Stimulated activated CD8-positive, alpha-beta memory T cell treated with anti-CD3 and anti-CD28 coated beads, Interleukin-7, amount 100 ng/mL, for 1 hour (primary cell): ENCODE results near the gene NEK5.
"Not testable (repeated sequence)": the region's sequence is repeated elsewhere in the genome, so short reads cannot be mapped to it uniquely, and the experiment has no call there.

Experiments
- DNase-seq, 2 donors: peaks; one replicate each; pipeline ENCODE4 v3.0.0-alpha.2; 2020; ENCODE audit warnings: low read depth in 2 of 2

Gene NEK5

GRCh38 chr13:52141299-52141698, 12.4 kb upstream of the NEK5 start:
- DNase-seq, result no peak

- DNase-seq, result no peak
Measured at GRCh38 chr13:52137489-52137888, 8.6 kb upstream of the NEK5 start.

- no peak for DNase-seq
Measured at GRCh38 chr13:52136763-52137162, 7.9 kb upstream of the NEK5 start.

GRCh38 chr13:52130641-52131040, 1.8 kb upstream of the NEK5 start:
- no peak for DNase-seq

GRCh38 chr13:52127783-52128702, 830 bp downstream of the NEK5 start:
- peak in 1 of 2 donors; percentile 20 for DNase-seq

- no peak for DNase-seq
Measured at GRCh38 chr13:52127378-52127777, 1.5 kb downstream of the NEK5 start.

- no peak for DNase-seq
Measured at GRCh38 chr13:52125547-52125946, 3.3 kb downstream of the NEK5 start.

GRCh38 chr13:52118595-52118994, 10.3 kb downstream of the NEK5 start:
- no peak for DNase-seq

- no peak for DNase-seq
Measured at GRCh38 chr13:52118095-52118494, 10.8 kb downstream of the NEK5 start.

- no peak for DNase-seq
Measured at GRCh38 chr13:52112591-52112990, 16.3 kb downstream of the NEK5 start.

GRCh38 chr13:52109116-52109670, 19.7 kb downstream of the NEK5 start:
- no peak for DNase-seq

GRCh38 chr13:52105841-52106240, 23.0 kb downstream of the NEK5 start:
- no peak for DNase-seq

- no peak for DNase-seq
Measured at GRCh38 chr13:52104624-52105023, 24.2 kb downstream of the NEK5 start.

- no peak for DNase-seq
Measured at GRCh38 chr13:52103386-52103785, 25.5 kb downstream of the NEK5 start.

GRCh38 chr13:52102423-52102822, 26.4 kb downstream of the NEK5 start:
- not testable (repeated sequence) for DNase-seq

GRCh38 chr13:52097197-52097596, 31.7 kb downstream of the NEK5 start:
- no peak for DNase-seq

- no peak for DNase-seq
Measured at GRCh38 chr13:52096748-52097147, 32.1 kb downstream of the NEK5 start.

GRCh38 chr13:52096062-52096461, 32.8 kb downstream of the NEK5 start:
- DNase-seq, result no peak

- DNase-seq, result no peak
Measured at GRCh38 chr13:52092087-52092486, 36.8 kb downstream of the NEK5 start.

- no peak for DNase-seq
Measured at GRCh38 chr13:52091473-52091872, 37.4 kb downstream of the NEK5 start.

GRCh38 chr13:52085421-52085820, 43.5 kb downstream of the NEK5 start:
- no peak for DNase-seq

GRCh38 chr13:52084981-52085380, 43.9 kb downstream of the NEK5 start:
- DNase-seq, result not testable (repeated sequence)

- no peak for DNase-seq
Measured at GRCh38 chr13:52082601-52083000, 46.3 kb downstream of the NEK5 start.
